ENCODE measurements around the gene BZW2. TPM values are rescaled to one million over a fixed set of nuclear protein-coding genes. Genes with fewer than 3 reads are reported as not detected.
A peak's percentile ranks its signal among the peaks of the same experiment; 100 is the strongest.

The BZW2 gene
- 369 TPM for total RNA-seq
- long read RNA-seq, transcript BZW2-201 (12 exons, 1,860 nt): major isoform, 50 of 139 reads
- long read RNA-seq, partial matches to known transcripts: 17 of 139 reads
- long read RNA-seq, other reads (novel, unspliced or antisense): 68 of 139 reads

DNA sequence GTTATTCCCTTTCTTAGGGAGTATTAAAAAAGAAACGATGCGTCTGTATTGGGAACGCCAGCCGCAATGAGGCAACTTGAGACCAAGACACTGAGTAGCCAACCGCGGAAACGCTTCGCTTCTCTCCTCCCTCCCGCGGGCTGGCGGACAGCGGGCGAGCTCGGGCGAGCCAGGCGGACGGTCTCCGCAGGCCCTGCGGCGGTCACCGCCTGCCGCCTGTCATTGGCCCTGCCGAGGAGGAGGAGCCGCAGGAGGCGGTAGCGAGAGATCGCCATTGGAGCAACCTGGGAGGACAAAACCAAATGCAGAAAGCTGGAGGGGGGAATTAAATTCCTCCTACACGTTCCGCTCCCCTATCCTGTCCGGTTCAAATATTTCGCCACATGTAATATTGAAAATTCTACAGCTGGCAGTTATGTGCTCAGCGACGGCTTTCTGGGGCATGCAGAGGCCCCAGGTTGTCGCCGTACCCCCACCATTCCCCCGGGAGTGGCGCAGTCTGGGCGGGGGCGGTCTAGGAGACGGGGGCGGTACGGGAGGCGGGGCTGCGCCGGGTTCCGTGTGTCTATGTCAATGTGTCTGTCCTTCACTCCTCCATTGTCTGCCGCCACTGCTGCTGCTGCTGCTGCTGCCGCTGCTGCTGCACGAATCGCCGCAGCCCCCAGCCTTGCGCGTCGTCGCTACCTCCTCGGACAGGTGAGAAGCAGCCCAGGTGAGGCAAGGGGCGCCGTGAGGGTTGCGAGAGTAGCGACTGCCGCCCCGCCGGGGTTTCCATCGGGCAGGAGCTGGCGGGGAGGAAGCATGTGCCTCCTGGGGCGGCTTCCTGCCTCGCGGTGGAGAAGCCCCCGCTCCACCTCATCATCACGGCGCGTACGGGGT is at the start of gene BZW2, which contains the start of gene ANKMY2:
Gene BZW2 (plus strand): TSS at position 589 of the 879 bp plus-strand sequence. CDS start 19,263 bp downstream, outside the sequence.
Gene ANKMY2 (minus strand): TSS at position 162 of the 879 bp plus-strand sequence. CDS start 181 bp downstream, outside the sequence.
- intact Hi-C loops (cut with DNase I): loop anchor here (2.0 kb wide), 1 partner anchor 17 kb away; no protein-coding TSS in a partner anchor
- ATAC-seq (peak; percentile 97), DNase-seq (ENCODE audit: missing footprints) (peak; percentile 98)

DNA sequence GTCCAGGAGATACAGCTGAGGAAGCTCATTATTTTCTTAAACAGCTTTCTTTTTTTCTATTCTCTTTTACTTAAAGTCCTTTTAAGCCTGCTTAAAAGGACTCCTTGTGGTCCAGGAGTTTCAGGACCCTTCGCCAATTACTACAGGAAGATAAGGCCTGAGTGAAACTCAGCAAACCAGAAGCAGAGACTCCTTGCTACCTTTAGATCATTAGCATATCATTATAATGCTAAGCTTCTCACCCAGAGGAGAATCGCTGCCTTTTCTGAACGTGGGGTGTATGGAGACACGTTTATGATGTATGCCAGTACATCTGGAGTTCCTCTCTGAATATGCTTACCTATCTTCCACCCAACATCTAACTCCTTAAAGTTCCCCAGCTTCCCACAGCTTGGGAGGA is 48.0 kb upstream of the BZW2 start:
- no peak for DNase-seq (ENCODE audit: missing footprints)
- no peak for ATAC-seq
- intact Hi-C loops (cut with DNase I): no loop called here

DNA sequence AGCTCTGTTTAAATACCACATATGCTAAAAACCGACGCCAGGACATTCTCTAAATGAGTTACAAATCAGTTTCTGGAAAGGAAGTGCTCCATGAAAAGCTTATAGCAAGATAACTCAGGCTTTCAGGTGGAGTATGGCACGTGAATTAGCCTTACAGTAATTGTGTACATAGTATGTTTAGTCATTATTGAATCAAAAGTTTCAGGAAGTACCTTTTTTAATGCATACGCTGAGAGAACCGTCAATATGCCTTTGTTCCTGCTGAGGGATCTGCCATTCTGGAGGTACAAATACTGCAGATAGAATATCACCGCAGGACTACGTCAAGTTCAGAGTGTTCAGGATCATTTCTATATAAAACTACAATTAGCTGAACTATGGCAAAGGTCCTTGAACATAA is 46.1 kb upstream of the BZW2 start:
- intact Hi-C loops (cut with DNase I): no loop called here
- ATAC-seq (no peak), DNase-seq (ENCODE audit: missing footprints) (no peak)

DNA sequence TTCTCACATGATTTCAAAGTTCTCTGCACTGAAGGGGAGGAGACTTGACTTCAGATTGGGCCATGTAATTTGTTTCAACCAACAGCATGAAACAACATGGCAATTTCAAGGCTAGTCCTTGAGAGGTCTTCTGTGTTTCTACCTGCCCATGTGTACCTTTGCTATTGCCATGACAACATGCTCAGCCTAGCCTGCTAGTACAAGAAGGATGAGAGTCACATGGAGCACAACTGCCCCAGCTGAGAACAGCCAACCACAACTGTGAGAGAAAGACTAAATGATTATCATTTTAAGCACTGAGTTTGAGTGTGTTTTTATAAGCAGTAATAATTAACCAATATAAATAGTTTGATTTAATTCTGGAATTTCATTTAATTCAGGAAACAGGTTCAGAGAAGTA is 42.3 kb upstream of the BZW2 start:
- no peak for DNase-seq (ENCODE audit: missing footprints)
- no peak for ATAC-seq
- intact Hi-C loops (cut with DNase I): no loop called here

DNA sequence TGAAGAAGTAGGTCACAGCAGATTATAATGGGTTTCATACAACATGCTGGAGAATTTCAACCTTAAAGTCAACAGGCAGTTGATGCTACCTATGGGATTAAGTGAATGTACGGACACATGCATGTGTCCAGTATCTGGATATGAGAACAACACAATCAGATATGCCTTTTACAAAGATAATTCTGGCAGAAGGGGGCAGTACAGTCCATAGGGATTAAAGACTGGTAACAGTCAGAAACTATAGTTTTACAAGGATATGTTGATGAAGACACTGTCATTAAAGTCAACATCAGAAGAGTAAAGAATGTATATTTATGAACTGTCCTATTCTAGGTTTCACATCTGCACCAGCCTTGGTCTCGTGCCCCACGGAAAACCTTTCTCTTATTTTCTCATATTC is 41.9 kb upstream of the BZW2 start:
- ATAC-seq (no peak), DNase-seq (ENCODE audit: missing footprints) (no peak)
- intact Hi-C loops (cut with DNase I): no loop called here

DNA sequence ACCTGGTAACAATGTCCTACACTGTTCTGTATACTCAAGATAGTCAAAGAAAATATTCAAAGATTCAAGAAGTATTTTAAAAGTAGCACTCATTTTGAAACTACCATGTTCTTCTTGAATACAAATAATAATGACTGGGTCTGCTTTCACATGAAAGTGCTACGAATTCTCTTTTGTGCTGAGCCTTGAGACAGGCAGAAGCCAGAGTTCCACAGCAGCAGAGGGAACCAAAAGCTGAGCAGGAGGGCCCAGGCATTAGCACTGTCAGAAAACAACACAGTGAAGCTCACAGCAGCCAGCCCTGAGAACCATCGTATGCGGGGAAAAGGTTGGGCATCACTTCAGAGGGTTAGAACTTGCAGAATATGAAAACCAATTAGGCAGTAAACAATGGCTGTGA is 39.3 kb upstream of the BZW2 start:
- no peak for ATAC-seq
- no peak for DNase-seq (ENCODE audit: missing footprints)
- intact Hi-C loops (cut with DNase I): no loop called here

DNA sequence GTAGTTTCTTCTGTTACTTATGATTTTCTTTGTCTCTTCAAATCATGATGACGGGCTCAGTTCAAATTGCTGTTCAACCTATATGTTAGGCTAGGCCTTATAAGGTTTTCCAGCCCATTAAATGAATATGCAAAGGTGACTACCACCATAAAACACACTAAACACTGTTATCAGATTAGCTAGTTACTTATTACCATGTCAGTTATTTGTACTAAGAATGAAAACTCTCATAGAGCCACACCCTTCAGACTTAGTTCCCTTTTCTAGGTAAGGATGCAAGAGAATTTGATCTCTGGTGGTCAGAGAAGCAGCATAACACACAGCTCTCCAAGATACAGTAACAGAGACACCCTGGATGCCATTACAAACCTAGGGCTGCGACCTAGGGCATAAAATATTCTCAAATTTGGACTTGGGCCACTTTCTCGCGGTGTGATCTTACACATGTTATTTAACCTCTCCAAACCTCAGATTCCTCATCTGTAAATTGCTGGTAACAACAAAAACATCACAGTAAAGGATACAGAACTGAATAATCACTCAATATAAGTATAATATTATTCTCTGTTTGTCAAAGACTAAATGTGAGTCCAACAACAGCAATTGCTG is 36.0 kb upstream of the BZW2 start:
- no peak for DNase-seq (ENCODE audit: missing footprints)
- intact Hi-C loops (cut with DNase I): no loop called here
- no peak for ATAC-seq

DNA sequence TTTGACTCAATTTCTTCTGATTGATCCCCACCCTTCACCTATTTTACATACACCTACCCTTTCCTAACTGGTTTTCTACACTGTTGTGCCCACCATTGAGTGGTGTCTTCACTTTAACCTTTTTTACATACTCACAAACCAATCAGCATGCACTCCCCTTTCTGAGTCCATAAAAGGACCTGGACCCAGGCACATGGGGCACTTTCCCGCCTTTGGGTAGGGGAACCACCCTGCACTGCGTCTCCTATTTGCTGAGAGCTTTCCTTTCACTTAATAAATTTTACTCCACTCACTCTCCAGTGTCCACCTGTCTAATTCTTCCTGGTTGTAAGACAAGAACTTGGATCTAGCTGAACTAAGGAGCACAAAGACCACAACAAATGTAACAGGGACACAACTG is 34.3 kb upstream of the BZW2 start:
- ATAC-seq (no peak), DNase-seq (ENCODE audit: missing footprints) (no peak)
- intact Hi-C loops (cut with DNase I): no loop called here

DNA sequence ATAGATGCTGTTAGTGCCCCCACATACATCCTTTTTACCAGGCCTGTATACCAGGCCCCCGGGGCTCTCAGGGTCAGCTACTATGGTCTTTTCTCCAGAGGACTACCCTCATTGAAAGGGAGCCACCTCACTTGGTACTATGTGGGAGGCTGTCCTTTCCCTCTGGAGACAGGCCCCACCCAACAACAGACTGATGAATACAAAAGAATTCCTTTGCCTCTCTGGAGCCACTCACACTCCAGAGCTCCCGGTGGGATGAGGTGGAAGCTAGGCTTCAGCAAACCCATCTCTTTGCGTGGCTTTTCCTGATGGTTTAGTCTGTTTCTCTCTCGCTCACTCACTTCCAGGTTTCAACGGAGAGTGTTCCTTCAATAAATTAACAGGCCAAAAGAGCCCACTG is 30.8 kb upstream of the BZW2 start:
- DNase-seq (ENCODE audit: missing footprints) (peak; percentile 33), ATAC-seq (no peak)
- intact Hi-C loops (cut with DNase I): no loop called here

DNA sequence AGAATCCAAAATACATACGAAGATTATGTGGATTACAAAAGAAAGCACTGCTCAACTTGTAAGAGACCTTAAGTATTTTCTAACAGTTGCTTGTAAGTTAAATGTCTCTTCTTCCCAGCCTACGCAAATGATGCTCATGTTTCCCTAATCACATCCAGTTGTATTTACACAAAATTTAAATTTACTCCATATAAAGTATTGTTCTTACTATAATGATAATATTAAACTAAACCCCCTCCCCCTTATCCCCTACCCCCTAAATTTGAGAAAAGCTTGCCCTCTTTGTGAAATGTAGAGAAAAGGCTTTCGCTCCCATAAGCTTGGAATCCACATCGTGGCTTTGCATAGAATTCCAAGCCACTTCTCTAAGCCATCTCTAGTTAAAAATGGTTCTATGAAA is 29.9 kb upstream of the BZW2 start:
- intact Hi-C loops (cut with DNase I): no loop called here
- DNase-seq (ENCODE audit: missing footprints): no peak
- ATAC-seq: no peak

DNA sequence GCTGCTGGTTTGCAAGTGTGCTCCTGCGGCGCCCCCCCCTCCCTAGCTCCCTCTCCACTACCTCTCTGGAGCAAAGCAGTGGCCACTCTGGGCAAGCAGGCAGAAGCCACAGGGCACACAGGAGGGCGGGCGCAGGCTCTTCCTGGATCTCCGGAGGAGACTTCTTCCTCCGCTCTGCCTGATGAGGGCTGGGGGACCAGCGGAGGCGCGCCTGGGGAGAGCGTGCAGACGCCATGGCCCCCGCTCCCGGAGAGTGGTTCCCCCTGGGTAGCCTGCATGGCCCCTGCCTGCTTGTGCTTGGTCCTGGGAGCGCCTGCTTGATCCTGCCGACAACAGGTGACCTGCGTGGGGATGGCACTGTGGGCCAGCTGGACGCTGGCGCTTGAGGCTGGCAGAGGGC is 29.4 kb upstream of the BZW2 start:
- intact Hi-C loops (cut with DNase I): no loop called here
- peak; percentile 50 for DNase-seq (ENCODE audit: missing footprints)
- ATAC-seq: no peak

DNA sequence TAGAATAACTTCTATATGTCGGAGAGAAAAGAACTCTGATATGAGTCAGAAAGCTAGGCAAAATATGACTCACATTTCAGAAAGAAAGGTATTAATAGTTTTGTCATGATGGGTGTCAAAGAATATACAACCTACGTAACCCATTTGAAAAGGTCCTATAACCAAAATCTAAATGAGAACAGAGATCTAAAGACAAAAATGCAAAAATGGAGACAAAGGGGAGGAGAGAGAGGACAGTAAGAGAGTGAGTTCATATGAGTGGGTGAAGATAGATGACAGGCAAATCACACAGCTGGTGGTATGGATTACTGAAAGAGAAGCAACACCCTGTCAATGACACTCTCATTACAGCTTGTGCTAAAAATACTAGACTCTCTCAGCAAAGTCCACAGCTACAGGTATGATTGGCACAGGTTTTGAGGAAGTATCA is 26.0 kb upstream of the BZW2 start:
- ATAC-seq: no peak
- no peak for DNase-seq (ENCODE audit: missing footprints)
- intact Hi-C loops (cut with DNase I): no loop called here

DNA sequence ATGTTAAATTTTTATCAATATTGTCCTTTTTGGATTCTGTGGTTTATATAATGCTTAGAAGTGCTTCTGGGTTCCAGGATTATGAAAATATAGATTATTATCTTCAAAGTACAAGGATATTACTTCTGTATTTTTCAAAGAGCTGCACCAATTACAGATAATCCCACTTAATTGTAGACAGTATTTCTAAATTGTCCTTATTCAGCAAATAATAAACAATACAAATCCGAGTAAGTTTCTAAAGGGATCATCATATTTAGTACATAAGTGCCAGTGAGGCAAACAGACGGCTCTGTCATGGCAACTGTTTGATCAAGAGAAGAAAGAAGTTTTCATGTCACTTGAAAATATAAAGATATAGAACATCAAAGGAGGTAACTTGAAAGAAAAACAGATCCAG is 19.6 kb upstream of the BZW2 start:
- ATAC-seq (no peak), DNase-seq (ENCODE audit: missing footprints) (no peak)
- intact Hi-C loops (cut with DNase I): no loop called here

DNA sequence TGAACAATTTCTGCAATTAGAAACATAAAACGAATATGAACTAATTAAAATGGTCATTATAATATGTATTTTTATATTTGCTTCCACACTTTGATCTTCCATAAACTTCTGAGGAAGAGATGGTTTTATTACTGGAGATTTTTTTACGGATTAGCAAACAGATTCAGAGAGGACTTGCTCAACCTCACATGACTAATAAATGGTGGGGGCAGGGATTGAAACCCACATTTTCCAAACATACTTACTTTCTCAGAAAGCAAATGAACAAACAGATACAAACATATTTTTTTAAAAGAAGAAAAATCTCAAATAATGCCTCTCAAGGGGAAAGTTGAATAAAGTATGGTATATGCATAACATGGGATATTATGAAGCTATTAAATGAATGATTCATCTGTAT is 18.7 kb upstream of the BZW2 start:
- intact Hi-C loops (cut with DNase I): no loop called here
- DNase-seq (ENCODE audit: missing footprints) (no peak), ATAC-seq (no peak)

DNA sequence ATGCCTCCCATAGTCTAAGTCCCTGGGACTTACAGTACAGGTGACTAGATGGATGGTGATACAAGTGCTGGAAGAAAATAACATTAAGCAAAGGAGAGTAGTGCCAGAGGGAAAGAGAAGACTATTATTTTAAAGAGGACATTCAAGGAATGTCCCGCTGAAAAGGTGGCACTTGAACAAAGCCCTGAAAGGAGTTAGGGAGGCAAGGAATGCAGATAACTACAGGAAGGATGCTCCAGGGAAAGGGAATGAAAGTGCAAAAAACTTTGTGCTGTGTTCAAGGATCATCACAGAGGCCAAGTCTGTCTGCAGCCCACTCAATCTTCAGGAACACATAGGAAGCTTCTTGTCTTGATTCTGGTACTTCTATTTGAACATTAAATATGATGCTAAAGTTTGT is 15.3 kb upstream of the BZW2 start:
- intact Hi-C loops (cut with DNase I): no loop called here
- DNase-seq (ENCODE audit: missing footprints) (no peak), ATAC-seq (no peak)

DNA sequence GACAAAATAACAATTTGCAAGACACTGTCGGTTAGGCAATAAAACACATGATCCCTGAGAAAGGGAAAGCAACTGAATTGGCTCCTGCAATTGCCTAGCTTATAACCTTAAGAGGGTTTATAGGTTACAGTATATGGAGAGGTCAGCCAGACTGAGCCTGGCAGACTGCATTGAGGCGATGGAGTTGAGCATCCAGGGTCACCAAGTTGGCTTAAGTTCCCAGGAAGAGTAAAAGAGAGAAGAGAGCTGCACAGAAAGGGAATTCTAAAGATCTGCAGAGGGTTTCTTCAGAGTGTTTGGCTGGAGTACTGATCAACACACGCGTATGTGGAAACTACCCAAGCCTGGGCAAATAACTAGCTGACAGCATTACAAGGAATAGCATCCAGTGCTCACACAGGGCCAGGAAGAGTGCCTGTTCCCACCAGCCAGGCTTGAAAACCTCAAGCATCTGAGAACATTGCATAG is 11.7 kb upstream of the BZW2 start:
- peak; percentile 32 for DNase-seq (ENCODE audit: missing footprints)
- ATAC-seq: peak; percentile 91
- intact Hi-C loops (cut with DNase I): no loop called here

DNA sequence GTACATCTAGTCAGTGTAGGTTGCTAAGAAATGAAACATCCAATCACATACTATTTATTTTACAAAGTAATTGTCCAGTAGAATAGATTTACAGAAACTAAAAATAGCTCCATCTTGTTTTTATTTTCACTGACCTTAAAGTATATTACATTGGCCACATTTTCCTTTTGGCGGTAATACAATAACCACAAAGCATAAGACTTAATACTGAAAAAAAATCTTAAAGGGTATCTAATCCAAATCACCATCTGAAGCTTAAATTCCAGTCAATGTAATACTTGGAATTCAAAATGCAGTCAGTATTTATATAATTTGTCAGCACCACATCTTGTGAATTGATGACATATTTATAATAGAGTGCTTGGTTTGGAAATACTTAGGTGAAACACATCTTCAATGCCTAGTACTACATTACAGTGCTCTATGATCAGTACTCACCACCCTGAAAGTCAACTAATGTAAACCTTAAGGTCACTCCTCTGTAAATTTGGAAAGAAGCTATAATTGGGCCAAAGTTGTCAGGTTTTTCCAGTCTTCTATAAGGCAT is 9.4 kb upstream of the BZW2 start:
- intact Hi-C loops (cut with DNase I): loop anchor here (5.0 kb wide), 1 partner anchor 36 kb away; no protein-coding TSS in a partner anchor
- DNase-seq (ENCODE audit: missing footprints): no peak
- ATAC-seq: no peak

DNA sequence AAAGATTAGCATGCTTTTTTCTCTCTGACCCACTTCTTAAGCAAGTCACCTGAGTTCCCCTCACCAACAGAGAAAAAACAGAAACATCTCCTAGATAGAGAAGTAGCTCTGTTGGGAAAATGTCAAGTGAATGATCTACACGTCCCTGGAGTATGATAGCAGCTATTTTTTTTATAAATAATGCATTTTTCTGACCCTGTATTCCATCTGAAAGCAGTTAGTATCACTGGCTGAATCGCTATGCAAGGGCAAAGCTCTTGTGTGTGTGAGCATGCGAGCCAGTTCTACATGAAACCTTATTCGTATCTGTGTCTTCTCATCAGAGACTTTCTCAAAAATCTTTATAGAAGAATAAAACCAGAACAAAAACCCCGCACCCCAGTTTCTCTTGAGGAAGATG is 8.6 kb upstream of the BZW2 start:
- ATAC-seq: no peak
- intact Hi-C loops (cut with DNase I): loop anchor here (5.0 kb wide), 1 partner anchor 35 kb away; no protein-coding TSS in a partner anchor

More for the DNA sequence above, 8.6 kb upstream of the BZW2 start:
- no peak for DNase-seq (ENCODE audit: missing footprints)

Data from Right ventricle myocardium inferior (tissue), 1 donor.